IPS DF 4.7 (cell line): ENCODE data around the gene ALDH16A1.

ENCODE experiments used
- DNase-seq: peaks from one replicate; pipeline ENCODE4 v3.0.0-alpha.2; 2013; ENCODE audit warnings: low spot score; ENCODE audit errors: extremely low read depth

Gene ALDH16A1

DNA sequence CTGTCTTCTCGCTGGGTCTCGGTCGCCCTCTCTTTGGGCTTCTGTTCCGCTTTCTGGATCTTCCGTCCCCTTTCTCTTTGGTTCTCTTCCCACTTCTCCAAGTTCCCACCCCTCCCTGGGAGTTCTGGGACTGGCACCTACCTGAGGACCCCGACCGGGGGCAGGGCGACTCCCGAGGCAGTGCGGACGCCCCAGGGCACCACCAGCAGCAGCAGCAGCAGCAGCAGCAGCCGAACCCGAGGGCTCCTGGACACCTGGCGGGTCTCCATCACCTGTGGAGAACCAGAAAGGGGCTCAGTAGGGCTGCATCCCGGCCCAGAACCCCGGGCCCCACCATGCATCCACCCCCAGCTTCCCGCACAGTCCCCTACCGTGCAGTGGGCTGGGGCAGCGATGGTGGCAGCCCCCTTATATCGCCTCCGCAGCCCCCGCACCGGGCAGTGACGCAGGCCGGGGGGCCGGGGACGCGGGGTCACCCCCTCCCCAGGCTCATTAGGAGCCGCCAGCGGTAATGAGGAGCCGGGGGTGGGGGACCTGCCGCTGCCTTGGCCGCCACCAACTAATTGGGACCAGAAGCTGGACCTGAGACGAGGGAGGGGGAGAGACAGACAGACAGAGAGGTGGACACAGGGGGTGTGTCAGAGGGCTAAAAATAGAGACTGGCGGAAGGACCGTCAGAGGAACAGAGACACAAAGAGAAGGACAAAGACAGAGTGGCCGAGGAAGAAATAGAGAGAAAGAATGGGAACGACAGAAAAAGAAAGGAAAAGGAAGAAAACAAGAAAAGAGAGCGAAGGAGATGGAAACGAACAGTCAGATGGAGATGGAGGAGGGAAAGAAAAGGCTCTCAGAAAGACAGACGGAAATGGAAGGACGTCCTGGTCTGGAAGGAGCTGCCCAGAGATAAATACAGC is 29.7 kb upstream of the ALDH16A1 start, which contains the start of gene PTH2:
Gene PTH2, minus strand, starts transcription at position 371 of the 914 bp plus-strand sequence. Its CDS starts 102 bp downstream, at position 269.
- DNase-seq: no peak

DNA sequence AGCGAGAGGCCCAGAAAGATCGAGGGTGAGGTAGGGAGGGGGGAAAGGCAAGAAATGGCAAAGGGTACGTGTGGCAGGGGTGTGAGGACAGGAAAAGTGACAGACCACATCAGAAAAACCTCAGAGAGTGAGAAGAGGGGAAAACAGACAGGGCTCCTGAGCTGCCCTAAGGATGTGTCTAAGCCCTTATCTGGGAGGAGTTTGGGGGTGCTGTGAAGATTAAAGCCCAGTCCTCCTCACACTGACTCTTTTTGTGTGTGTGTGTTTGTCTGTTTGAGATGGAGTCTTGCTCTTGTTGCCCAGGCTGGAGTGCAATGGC is 29.1 kb upstream of the ALDH16A1 start:
- no peak for DNase-seq

DNA sequence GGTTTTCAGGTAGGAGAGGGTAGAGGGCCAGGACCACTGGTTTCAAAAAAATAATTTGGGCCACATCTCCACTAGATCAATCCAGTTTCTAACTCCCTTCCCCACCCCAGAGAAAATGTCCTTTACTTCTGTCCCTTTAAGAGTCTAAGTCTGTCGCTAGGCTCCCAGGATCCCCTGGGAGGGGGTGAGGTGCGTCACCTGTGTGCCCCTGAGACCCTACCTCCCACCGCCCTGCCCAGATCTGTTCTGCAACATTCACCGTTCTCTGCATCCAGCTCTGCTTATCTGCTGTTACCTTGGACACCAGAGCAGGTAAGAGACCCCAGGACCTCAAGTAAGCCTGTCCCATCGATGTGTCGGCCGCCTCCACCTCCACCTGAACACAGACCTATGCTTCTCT is 27.8 kb upstream of the ALDH16A1 start, which contains the start of gene GFY:
Gene GFY, plus strand, starts transcription at position 211 of the 400 bp plus-strand sequence. CDS start 1,043 bp downstream, outside the sequence.
- no peak for DNase-seq

GRCh38 chr19:49425922-49426592 is 27.0 kb upstream of the ALDH16A1 start:
- DNase-seq: no peak

GRCh38 chr19:49427339-49427738 is 25.7 kb upstream of the ALDH16A1 start:
- DNase-seq: no peak

DNA sequence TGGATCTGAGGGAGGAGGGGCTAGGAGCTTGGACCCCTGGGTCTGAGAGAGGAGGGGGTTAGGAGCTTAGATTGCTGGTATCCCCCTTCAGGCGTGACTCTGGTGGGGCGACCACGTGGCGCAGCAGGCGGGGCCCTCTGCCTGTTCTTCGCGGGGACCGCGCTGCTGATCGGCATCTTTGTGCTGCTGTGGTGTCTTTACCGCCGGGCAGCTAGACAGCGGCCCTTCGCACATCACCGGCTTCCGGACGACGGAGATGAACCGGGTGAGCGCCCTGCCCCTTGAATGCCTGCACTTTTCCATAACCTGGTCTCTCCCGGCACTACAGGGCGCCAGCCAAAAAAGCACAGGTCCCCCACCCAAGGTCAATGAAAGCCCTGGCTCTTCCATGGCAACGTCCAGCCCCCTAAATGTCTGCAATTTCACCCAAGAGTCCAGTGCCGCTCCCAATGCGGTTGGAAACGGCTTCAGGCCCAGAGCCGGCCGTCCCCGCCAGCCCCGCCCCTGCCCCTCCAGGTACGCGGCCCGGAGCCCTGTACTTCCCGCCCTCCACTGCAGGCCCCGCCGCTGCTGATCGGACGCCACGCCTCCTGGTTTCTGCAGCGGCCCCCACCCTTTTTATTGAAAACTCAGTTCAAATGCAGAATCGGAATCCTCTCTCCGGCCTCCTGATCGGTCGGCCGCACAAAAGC is 25.0 kb upstream of the ALDH16A1 start:
- DNase-seq: no peak

DNA sequence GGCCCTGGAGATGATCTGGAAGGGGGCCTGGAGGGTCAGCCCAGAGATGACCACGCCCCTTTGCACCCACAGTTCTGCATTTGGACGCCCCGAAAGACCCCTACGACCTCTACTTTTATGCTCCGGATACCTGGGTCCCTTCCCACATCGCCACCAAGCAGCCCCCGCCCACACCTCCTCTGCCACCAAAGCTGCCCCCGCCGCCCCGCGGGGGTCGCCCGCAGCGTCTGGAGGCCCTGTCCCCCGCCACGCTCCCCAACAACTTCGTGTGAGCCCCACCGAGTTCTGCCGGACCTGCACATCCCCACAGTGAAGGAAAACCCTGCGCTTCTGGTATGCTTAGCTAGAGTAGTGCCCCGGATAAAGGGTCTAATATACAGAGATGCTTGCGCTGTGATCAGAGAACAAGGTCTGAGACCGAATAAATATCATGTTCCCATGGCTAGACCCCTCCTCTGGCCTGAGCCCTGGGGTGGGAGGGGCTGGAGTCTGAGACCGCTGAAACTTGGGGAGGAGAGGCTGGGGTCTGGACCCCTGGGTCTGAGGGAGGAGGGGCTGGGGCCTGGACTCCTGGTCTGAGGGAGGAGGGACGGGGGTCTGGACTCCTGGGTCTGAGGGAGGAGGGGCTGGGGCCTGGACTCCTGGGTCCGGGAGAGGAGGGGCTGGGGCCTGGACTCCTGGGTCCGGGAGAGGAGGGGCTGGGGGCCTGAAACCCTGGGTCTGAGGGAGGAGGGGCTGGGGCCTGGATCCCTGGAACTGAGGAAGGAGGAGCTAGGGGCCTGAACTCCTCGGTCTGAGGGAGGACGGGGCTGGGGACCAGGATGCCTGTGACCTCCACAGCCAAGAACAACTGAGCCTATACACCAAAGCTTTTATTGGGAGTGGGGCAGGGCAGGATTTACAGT is 24.2 kb upstream of the ALDH16A1 start:
- DNase-seq: no peak

- no peak for DNase-seq
These were observed 22.8 kb upstream of the ALDH16A1 start for GRCh38 chr19:49430172-49430677.

DNA sequence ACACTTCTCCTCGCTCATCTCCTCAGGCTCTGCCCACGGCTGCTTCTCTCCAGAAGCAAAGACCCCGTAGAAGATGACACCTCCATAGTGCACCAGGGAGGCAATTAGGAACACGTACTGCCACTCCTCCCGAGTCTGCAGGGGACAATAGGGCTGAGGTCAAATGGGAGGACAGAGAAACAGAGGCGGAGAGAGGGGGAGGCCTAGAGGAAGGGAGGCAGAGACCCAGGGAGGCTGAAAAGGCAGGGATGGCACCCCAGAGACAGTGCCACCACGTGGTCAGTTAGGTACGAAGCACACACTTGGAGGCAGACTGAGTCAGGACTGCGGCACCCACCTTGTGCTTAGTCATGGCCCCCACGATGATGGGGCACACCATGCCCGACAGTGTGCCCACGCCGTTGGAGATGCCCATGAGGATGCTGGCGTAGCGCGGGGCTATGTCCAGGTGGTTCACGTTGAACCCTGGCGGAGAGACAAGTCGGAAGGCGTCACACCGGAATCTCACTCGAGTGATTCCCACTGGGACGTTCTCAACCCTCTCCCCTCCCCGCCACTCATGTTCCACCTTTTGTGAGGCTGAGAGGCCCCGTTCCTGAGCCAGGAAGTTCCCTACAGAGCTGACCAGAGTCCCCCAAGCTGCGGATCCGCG is 22.2 kb upstream of the ALDH16A1 start:
- no peak for DNase-seq

DNA sequence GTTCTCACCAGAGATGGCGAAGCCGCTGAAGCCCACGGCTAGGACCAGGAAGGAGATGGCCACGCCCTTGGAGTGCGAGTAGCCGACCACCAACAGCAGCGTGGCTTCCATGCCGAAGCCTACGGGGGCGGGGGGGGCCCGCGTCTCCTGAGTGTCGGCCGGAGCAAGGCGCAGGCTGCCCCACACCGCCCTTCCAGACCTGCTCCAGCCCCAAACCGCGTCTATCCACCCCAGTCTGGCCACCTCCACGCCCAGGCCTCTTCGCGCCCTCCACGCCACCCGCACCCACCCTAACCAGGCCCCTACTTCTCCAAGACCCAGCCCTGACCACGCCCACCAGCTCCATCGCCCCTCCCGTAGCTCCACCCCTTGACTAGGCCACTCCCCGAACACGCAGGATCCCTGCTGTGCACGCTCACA is 21.7 kb upstream of the ALDH16A1 start:
- no peak for DNase-seq

GRCh38 chr19:49432141-49433073 is 20.6 kb upstream of the ALDH16A1 start:
- no peak for DNase-seq

DNA sequence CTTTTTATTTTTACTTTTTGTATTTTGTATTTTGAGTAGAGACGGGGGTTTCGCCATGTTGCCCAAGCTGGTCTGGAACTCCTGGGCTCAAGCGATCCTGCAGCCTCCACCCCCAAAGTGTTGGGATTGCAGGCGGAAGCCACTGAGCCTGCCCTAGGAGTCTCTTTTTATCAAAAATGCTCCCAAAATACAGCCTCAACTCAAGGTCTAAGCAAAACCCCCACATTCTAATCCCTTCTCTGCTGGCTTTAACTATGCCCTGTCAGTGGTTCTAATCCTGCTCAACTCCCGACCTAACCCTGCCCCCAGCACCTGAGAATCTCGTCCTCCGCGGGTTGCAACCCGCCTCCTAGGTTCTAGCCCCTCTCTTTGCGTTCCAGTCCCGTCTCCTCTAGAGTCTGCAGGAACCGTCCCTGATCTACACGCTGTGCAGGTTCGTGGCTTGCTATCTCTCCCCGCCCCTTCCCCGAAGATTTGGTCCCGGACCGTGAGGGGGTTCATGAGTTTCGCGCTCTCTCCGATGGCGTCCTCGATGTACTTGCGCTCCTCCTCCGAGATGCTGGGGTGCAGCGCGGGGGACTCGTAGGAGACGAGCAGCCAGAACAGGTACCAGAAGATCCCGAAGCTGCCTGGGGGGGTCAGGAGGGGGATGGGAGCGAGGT is 19.7 kb upstream of the ALDH16A1 start:
- DNase-seq: no peak

GRCh38 chr19:49434907-49435583 is 18.0 kb upstream of the ALDH16A1 start:
- no peak for DNase-seq

GRCh38 chr19:49435670-49436069 is 17.4 kb upstream of the ALDH16A1 start:
- no peak for DNase-seq

DNA sequence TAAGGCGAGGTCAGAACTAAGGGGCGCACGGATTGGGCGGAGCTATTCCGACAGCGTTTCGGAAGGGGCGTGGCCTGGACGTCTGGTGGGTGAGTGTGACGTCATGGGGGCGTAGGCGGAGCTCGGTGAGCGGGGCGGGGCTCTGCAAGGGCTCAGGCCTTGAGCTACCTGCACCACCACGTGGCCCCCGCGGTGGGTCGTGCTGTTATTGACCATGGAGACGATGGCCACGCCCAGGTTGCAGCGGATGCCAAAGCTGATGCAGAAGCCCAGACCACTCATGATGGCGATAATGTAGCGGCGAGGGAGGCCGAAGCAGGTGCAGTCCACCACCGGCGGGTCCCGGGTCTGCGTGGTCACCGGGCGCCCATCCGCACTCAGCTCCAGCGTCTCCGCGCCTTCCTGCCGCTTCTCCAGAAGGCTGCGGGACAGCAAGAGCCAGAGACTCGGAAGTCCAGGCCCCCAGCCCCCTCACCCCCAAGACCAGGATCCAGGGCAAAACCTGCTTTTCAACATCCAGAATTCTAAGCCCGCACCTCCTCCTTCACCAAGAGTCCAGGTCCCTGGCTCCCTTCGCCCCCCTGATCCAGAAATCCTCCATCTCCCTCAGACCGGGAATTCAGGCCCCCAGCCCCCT is 16.5 kb upstream of the ALDH16A1 start:
- no peak for DNase-seq

DNA sequence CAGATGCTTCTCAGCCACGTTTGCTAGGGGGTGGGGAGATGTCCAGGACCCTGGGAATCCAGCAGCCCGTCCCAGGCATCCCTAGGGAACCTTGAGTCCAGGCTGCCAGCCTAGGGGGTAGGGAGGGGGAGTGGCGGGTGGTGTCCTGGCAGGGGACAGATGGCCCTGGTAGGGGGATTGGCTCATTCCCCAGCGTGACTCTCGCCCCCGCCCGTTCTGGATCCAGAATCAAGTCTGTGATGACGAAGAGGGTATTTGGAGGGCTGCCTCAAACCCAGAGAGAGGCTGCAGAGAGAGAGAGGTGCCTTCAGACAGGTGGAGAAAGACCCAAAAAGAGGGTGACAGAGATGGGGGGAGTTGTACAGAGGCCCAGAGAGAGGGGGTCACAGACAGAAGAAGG is 15.8 kb upstream of the ALDH16A1 start:
- no peak for DNase-seq

GRCh38 chr19:49438261-49438660 is 14.8 kb upstream of the ALDH16A1 start:
- no peak for DNase-seq
